NCI-H510A treated with DMSO at 0.1 percent for 48 hours (cell line): ENCODE measurements around the gene ORC6.
"Not testable (repeated sequence)": the region's sequence is repeated elsewhere in the genome, so short reads cannot be mapped to it uniquely, and the experiment has no call there.

Experiments
- DNase-seq: peaks from one replicate; lab custom pipeline; 2025; lab: John Stamatoyannopoulos, UW

ORC6 gene

GRCh38 chr16:46689365-46690280 lies at the start of gene ORC6:
Gene ORC6 (plus strand): TSS chr16:46689659. CDS start chr16:46689706, 47 bp downstream.
- DNase-seq = peak; percentile 98

GRCh38 chr16:46648656-46649055 lies 40.8 kb upstream of the ORC6 start:
- DNase-seq = no peak

GRCh38 chr16:46649588-46650253 lies 39.7 kb upstream of the ORC6 start:
- DNase-seq = no peak

GRCh38 chr16:46650254-46650623 lies 39.2 kb upstream of the ORC6 start:
- DNase-seq = no peak

GRCh38 chr16:46651305-46651704 lies 38.2 kb upstream of the ORC6 start:
- DNase-seq = no peak

GRCh38 chr16:46658925-46659324 lies 30.5 kb upstream of the ORC6 start:
- no peak for DNase-seq

- no peak for DNase-seq
Measured at GRCh38 chr16:46662123-46662522, 27.3 kb upstream of the ORC6 start.

GRCh38 chr16:46673320-46674013 lies 16.0 kb upstream of the ORC6 start:
- DNase-seq = peak; percentile 78

GRCh38 chr16:46677943-46678342 lies 11.5 kb upstream of the ORC6 start:
- not testable (repeated sequence) for DNase-seq

GRCh38 chr16:46681867-46682266 lies 7.6 kb upstream of the ORC6 start:
- DNase-seq = not testable (repeated sequence)

- DNase-seq = no peak
Measured at GRCh38 chr16:46686815-46687473, 2.5 kb upstream of the ORC6 start.

GRCh38 chr16:46687486-46687885 lies 2.0 kb upstream of the ORC6 start:
- DNase-seq = no peak

GRCh38 chr16:46688101-46688653 lies 1.3 kb upstream of the ORC6 start:
- peak; percentile 47 for DNase-seq

GRCh38 chr16:46688654-46689364 lies 650 bp upstream of the ORC6 start, which contains the start of gene VPS35:
Gene VPS35 (minus strand): TSS chr16:46689178. CDS start chr16:46689133, 45 bp downstream.
- peak; percentile 98 for DNase-seq

- DNase-seq = no peak
Measured at GRCh38 chr16:46690281-46691178, 1.1 kb downstream of the ORC6 start.

- DNase-seq = no peak
Measured at GRCh38 chr16:46691726-46692125, 2.3 kb downstream of the ORC6 start.

- DNase-seq = no peak
Measured at GRCh38 chr16:46693598-46693997, 4.1 kb downstream of the ORC6 start.

- no peak for DNase-seq
Measured at GRCh38 chr16:46695937-46696336, 6.5 kb downstream of the ORC6 start.

GRCh38 chr16:46696957-46697356 lies 7.5 kb downstream of the ORC6 start:
- no peak for DNase-seq

GRCh38 chr16:46700048-46700447 lies 10.6 kb downstream of the ORC6 start:
- DNase-seq = no peak
